Omental fat pad (tissue), 4 donors: Measurements from ENCODE around the gene MAGEA9. TPM values are rescaled to one million over a fixed set of nuclear protein-coding genes. Genes with fewer than 3 reads are reported as not detected.
"Not testable (repeated sequence)": the region's sequence is repeated elsewhere in the genome, so short reads cannot be mapped to it uniquely, and the experiment has no call there.

Experiments
- ATAC-seq: fragments of 150-250 bp; one replicate; pipeline ENCODE4 v1.9.1; 2016; ENCODE audit warnings: mild to moderate bottlenecking, moderate library complexity; ENCODE audit not compliant: low FRiP score
- DNase-seq: peaks from one replicate; pipeline ENCODE4 v3.0.0-alpha.2; 2019; ENCODE audit warnings: low spot score
- total RNA-seq, 4 donors: library from RNA; depleted of rRNA; stranded (reverse); fragments of >200 nt; gene quantifications; one replicate each; pipeline ENCODE4 v1.1.0, GENCODE V29; 2016
- TF ChIP-seq, protein P1 (sequence below), 3 donors: fragments of 450-650 bp; IDR thresholded peaks; one replicate each; pipeline ENCODE4 v1.5.1; 2016 to 2017; ENCODE audit warnings: antibody characterized with exemption in 3 of 3, mild to moderate bottlenecking in 3 of 3, moderate library complexity in 2 of 3

MAGEA9 gene
- total RNA-seq, 4 donors from 2014 or later: not detected

DNA sequence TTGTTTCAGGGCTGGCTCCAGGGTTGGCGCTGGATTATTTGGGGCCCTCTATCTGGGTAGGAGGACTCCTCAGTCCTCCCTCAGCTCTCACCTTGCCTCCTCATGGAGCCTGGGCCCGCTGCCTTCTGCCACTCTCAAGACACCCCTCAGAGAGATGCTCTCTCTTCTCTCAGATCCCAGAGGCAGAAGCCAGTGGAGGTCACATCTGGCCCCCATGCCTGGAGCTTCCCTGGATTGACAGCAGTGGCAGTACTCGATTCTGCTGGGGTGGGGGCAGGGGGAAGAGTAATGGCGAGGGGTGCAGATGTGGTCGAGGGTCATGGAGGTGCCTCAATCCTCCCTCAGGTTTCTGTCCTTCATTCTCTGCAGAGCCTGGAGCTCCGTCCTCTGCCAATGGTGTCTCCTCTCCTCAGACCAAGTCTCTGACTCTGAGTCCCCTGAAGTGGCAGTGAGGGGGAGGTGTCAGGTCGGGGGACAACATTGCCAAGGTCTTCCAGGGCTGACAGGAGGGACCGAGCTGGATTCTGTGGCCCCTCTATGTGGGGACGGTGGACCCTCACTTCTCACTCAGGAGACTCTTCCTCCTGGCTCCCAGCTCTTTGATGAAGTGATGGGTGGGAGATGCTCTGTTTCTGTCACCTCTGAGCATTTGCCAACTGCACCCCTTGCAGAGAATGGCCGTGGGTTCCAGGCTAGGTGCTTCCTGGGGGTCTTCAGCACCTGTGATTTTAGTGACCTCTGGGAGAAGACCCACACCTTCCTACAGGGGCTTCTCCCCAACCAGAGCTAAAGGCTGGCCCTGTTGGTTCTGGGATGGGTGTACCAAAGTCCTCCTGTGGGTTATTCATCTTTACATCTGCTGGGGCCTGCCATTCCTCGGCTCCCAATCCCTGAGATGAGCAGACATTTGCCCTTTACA is 18.8 kb upstream of the MAGEA9 start:
- DNase-seq (no peak), ATAC-seq (no peak)
- TF ChIP-seq, protein P1, sequence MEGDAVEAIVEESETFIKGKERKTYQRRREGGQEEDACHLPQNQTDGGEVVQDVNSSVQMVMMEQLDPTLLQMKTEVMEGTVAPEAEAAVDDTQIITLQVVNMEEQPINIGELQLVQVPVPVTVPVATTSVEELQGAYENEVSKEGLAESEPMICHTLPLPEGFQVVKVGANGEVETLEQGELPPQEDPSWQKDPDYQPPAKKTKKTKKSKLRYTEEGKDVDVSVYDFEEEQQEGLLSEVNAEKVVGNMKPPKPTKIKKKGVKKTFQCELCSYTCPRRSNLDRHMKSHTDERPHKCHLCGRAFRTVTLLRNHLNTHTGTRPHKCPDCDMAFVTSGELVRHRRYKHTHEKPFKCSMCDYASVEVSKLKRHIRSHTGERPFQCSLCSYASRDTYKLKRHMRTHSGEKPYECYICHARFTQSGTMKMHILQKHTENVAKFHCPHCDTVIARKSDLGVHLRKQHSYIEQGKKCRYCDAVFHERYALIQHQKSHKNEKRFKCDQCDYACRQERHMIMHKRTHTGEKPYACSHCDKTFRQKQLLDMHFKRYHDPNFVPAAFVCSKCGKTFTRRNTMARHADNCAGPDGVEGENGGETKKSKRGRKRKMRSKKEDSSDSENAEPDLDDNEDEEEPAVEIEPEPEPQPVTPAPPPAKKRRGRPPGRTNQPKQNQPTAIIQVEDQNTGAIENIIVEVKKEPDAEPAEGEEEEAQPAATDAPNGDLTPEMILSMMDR (IDR thresholded peaks at IDR 0.05): no peak

DNA sequence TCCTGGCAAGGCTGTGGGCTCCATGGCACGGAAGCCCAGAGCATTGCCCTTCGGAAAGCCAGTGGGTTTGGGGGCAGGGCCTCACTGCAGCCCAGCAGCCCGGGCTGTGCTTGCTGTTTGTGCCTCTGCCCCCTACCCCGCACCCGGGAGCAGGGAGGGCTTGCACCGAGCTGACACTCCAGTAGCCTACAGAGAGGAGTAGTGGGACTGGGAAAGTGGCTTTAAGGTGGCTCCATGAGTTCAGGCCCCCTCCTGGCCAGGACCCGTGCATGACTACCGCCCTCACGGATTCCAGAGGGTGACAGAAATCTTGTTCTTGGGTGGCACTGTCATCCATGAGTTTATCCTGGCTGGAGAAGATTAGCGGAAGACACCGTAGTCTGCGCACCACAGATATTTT is 11.4 kb upstream of the MAGEA9 start:
- not testable (repeated sequence) for ATAC-seq, DNase-seq

GRCh38 chrX:149773026-149773425 is 8.7 kb upstream of the MAGEA9 start:
- ATAC-seq, DNase-seq: not testable (repeated sequence)

DNA sequence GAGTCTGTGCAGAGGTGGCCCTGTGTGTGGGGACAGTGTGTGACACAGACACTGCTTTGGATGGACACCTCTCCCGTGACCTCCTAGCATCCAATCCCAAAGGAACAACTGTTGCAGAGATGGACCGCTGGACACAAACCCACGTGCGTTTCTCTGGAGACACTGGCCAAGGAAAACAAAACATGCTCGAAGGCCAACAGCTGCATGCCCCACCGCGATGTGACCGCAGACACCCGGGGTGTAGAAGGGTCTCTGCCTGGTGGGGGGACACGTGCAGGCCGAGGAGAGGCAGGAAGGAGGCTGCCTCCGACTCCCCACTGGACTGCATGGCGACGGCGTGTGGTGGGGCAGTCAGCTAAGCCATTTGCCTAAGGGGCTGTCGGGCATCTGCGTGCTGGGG is 8.0 kb upstream of the MAGEA9 start, which contains the start of gene HSFX1:
Gene HSFX1, plus strand, starts transcription at position 301 of the 400 bp plus-strand sequence. CDS start 614 bp downstream, outside the sequence.
- not testable (repeated sequence) for DNase-seq, ATAC-seq

DNA sequence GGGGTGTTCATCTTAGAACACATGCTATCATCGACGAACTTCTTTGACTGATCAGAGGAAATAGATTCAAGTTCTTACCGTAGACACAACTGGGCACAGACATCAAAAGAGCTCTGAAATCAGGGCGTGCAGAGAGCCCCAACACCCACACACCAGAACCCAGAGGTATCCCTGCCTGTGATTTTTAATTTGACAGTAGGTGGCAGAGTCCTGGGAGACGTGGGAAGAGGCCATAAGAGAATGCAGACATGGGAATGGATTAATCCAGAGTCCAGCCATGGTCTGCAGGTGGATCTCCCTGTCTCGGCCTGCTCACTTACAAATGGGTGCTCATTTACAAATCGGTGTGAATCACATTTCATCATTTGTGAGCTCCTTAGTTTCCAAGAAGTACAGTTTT is 3.7 kb upstream of the MAGEA9 start:
- not testable (repeated sequence) for ATAC-seq

GRCh38 chrX:149795531-149795930 is 13.8 kb downstream of the MAGEA9 start:
- not testable (repeated sequence) for ATAC-seq, DNase-seq

More for the DNA sequence above, 3.7 kb upstream of the MAGEA9 start:
- DNase-seq: not testable (repeated sequence)

DNA sequence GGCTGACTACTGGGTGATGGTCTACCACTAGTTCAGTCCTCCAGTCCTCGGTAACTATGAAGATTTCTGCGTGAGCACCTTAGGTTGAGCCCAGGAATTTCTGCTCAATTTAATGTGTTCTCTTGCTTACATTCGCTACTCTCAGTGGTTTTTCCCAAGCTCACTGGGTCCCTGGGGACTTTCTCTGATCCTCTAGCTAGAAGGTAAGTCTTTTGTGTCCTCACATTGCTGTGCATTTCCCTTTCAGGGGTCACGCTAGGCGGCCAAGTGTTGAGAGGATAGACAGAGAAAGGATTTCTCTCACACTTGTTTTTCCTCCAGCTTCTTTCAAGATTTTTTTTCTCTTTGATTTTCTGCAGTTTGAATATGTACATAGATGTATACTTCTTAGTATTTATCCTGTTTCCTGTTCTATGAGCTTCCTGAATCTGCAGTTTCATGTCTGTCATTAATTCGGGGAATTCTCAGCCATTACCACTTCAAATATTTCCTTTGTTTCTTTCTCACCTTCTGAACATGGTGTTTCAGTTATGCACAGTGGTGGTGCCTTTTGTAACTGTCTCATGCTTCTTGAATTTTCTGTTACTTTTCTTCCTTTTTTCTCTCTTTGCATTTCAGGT is 17.5 kb downstream of the MAGEA9 start:
- ATAC-seq: no peak
- DNase-seq: no peak
- TF ChIP-seq, protein P1 (IDR thresholded peaks at IDR 0.05): no peak

- TF ChIP-seq, protein P1 (IDR thresholded peaks at IDR 0.05): no peak
- no peak for ATAC-seq
- no peak for DNase-seq
Observed at GRCh38 chrX:149799938-149800337, 18.2 kb downstream of the MAGEA9 start.

DNA sequence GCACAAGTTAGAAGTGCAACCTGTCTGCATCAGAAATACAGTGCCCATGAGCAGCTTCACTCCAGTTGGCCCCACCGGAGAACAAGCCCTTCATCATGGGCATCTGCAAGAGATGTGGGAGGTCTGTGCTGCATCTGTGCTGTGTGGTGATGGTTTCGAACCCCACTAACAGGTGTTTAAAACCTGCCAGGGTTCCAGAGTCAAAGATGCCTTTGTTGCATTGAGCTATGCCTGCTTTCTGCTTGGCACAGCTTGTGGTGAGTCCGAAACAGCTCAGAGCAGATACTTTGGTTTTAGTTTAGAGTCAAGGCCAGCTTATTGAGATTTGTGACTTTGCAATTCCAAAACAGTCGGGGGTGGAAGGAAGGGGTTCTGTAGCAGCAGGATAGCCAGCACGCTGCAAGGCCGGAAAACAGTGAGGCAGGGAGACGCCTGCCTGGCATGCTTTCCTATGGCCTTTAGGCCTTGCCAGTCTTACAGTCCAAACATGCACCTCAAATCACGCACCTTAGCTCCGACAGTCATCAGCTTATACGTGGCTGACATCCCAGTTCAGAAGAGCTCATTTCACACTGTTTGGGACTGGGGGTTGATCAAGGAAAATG is 21.8 kb downstream of the MAGEA9 start:
- ATAC-seq (no peak), DNase-seq (no peak)
- TF ChIP-seq, protein P1 (IDR thresholded peaks at IDR 0.05): no peak
